Endothelial cell of umbilical vein (primary cell): ENCODE measurements around the gene CTXND1.

Source experiments
- EZH2 ChIP-seq: IDR thresholded peaks from 2 replicates; pipeline ENCODE4 v1.6.1; 2012; ENCODE audit warnings: borderline replicate concordance, low read depth, mild to moderate bottlenecking, moderate library complexity, low read length, inconsistent platforms; ENCODE audit not compliant: severe bottlenecking
- FOS ChIP-seq: IDR thresholded peaks from 2 replicates; pipeline ENCODE4 v1.6.1; 2011; ENCODE audit warnings: mild to moderate bottlenecking, low read length, moderate library complexity, borderline replicate concordance; ENCODE audit not compliant: insufficient read depth
- JUN ChIP-seq: IDR thresholded peaks from 2 replicates; pipeline ENCODE4 v1.6.1; 2011; ENCODE audit warnings: borderline replicate concordance, low read depth; ENCODE audit not compliant: insufficient read length, insufficient read depth
- MYC ChIP-seq: IDR thresholded peaks from one replicate; pipeline ENCODE4 v1.6.1; 2011; ENCODE audit warnings: mild to moderate bottlenecking, low read depth, low read length
- POLR2A ChIP-seq: IDR thresholded peaks from 2 replicates; pipeline ENCODE4 v1.6.1; 2012; ENCODE audit warnings: low read depth, mild to moderate bottlenecking, control low read depth, low read length
- POLR2AphosphoS5 ChIP-seq: IDR thresholded peaks from 2 replicates; pipeline ENCODE4 v1.6.1; 2012; ENCODE audit warnings: low read depth, mild to moderate bottlenecking, control low read depth, low read length, moderate library complexity; ENCODE audit not compliant: insufficient read depth
- TF ChIP-seq, protein P1 (sequence below), 2 donors: IDR thresholded peaks; 1 replicate in 1 of 2; 2 replicates in 1 of 2; pipeline ENCODE4 v1.5.1; 2011; ENCODE audit warnings: low read length in 2 of 2, mild to moderate bottlenecking in 2 of 2, moderate library complexity in 2 of 2, control low read depth in 1 of 2, inconsistent platforms in 1 of 2, low read depth in 1 of 2; ENCODE audit not compliant: insufficient read depth in 1 of 2; ENCODE audit errors: extremely low read depth in 1 of 2

DNA sequence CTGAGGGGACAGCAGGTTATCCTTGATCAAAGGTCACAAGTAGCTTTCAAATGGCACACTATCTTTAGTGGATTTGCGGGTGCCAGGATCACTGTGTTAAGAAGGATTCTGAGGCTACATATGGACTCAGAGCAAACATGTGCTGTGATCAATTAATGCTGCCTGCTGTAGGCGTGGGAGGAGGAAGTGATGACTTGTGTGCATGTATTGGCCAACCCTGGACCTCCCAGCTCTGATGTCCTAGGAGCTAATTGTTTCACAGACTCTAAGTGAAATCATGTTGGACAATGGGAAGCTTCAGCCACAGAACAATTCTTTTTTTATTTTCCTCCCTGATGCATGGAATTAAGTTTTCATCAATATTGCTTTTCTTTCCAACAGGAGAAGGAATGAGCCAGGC, 74.9 kb downstream of the CTXND1 start:
- TF ChIP-seq, protein P1, sequence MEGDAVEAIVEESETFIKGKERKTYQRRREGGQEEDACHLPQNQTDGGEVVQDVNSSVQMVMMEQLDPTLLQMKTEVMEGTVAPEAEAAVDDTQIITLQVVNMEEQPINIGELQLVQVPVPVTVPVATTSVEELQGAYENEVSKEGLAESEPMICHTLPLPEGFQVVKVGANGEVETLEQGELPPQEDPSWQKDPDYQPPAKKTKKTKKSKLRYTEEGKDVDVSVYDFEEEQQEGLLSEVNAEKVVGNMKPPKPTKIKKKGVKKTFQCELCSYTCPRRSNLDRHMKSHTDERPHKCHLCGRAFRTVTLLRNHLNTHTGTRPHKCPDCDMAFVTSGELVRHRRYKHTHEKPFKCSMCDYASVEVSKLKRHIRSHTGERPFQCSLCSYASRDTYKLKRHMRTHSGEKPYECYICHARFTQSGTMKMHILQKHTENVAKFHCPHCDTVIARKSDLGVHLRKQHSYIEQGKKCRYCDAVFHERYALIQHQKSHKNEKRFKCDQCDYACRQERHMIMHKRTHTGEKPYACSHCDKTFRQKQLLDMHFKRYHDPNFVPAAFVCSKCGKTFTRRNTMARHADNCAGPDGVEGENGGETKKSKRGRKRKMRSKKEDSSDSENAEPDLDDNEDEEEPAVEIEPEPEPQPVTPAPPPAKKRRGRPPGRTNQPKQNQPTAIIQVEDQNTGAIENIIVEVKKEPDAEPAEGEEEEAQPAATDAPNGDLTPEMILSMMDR (IDR thresholded peaks at IDR 0.05; ENCODE audit: extremely low read depth in 1 of 2, insufficient read depth in 1 of 2, low read depth in 1 of 2, low read length in 2 of 2): no peak
- TF ChIP-seq MYC (no peak), POLR2AphosphoS5 (no peak), POLR2A (no peak), EZH2 (no peak), JUN (no peak), FOS (no peak)
